ENCODE measurements around the gene SYNGR2.

- no peak for TF ChIP-seq CTCF (conservative IDR thresholded peaks at IDR 0.05 in 1 of 2, IDR thresholded peaks at IDR 0.05 in 1 of 2; ENCODE audit: low read depth in 1 of 2, low read length in 2 of 2)
- TF ChIP-seq EZH2 (IDR thresholded peaks at IDR 0.05; ENCODE audit: low read length, missing control alignments): no peak
These were observed 36.9 kb downstream of the SYNGR2 start for GRCh38 chr17:78205124-78205775.
